Right renal pelvis (tissue), 4 donors: ENCODE results near the gene NAT8. TPM values are rescaled to one million over a fixed set of nuclear protein-coding genes. Genes with fewer than 3 reads are reported as not detected.

Experiments
- polyA plus RNA-seq, 4 donors: library from polyadenylated mRNA; unstranded; fragments of 120-200 nt; gene quantifications; one replicate each; pipeline ENCODE4 v1.2.1, GENCODE V29; 2013; ENCODE audit not compliant: insufficient read length in 4 of 4

NAT8 gene
- polyA plus RNA-seq, 4 donors = 23.7 to 29.0 (median 24.6) TPM

Other genes starting within 250 kb of the NAT8 start
- gene TPRKB, start 94.9 kb upstream of the NAT8 start, polyA plus RNA-seq = 10 to 100 TPM; 66.6 to 82.3 (median 75.4) TPM
- gene DUSP11, start 137.7 kb upstream of the NAT8 start, polyA plus RNA-seq = 10 to 100 TPM; 34.2 to 41.6 (median 37.6) TPM
- gene C2orf78, start 141.8 kb upstream of the NAT8 start, polyA plus RNA-seq = not detected
- 10 to 100 TPM; 59.3 to 72.6 (median 69.6) TPM for gene STAMBP, start 186.5 kb upstream of the NAT8 start, polyA plus RNA-seq